Measurements from ENCODE around the gene SLC25A4.
"Not testable (repeated sequence)": the region's sequence is repeated elsewhere in the genome, so short reads cannot be mapped to it uniquely, and the experiment has no call there.

SLC25A4 gene

DNA sequence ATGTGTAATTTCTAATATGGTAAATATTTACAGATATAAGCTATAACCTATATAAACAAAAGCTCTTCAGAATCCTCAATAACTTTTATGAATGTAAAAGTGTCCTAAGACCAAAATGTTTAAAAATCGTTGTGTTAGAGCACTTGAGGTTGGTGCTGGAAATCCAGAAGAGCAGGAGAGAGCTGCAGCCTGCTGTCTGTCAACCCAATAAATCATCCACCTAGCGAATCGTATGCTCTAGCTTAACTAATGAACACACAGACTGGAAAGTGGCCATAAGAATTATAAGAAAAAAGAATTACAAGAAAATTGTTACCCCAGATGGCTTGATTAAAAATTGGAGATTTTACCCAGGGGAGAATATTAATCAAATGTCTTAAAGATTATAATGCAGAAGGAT is 43.7 kb downstream of the SLC25A4 start:
- DNase-seq: no peak

DNA sequence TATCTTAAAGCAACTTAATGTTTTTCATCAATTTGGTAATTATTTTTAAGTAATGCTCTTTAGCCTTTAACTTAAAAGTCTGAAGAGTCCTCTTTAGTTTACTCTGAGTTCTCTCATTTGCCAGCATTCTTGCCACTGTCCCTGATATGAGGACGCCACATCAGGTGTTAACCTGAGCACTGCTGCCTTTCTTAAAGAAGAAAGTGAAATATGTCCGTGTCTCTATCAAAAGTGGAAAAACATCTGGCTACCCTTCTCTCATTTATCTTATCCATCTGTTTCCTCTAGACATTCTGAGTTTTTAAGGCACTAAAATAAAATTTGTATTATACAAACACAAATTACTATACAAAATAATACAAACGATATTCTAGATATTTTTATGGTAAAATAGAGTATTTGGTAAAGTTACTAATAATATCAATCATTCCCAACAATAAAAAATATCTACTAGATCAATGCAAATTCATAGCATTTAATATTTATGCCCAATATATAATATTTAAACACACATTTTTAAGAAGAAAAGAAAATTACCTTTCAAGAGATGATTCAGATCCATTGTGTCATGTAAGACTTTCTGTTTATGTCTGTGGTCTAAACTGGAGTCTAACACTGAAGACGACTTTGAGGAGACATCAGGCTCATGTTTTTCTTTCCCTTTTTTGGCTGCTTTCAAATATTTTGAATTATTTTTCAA is 46.7 kb downstream of the SLC25A4 start:
- no peak for DNase-seq

- no peak for DNase-seq
Measured at GRCh38 chr4:185190306-185190856, 47.3 kb downstream of the SLC25A4 start.

- DNase-seq: no peak
Measured at GRCh38 chr4:185192059-185192458, 49.0 kb downstream of the SLC25A4 start.

- DNase-seq: no peak
Measured at GRCh38 chr4:185194924-185195888, 52.1 kb downstream of the SLC25A4 start.

GRCh38 chr4:185196437-185196836 is 53.4 kb downstream of the SLC25A4 start:
- DNase-seq: no peak

DNA sequence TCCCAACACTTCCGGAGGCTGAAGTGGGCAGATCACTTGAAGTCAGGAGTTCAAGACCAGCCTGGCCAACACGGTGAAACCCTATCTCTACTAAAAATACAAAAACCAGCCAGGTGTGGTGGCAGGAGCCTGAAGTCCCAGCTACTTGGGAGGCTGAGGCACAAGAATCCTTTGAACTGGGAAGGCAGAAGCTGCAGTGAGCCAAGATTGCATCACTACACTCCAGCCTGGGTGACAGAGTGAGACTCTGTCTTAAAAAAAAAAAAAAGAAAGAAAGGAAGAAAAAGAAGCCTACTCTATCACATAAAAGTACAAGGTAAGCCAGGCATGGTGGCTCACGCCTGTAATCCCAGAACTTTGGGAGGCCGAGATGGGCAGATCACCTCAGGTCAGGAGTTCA is 55.1 kb downstream of the SLC25A4 start:
- DNase-seq: not testable (repeated sequence)
